Ectodermal cell (in vitro differentiated cells): ENCODE measurements around the gene F8.

Experiments used
- H3K27ac ChIP-seq: 2 replicates; pipeline ENCODE4 v1.7.0; 2013; ENCODE audit warnings: mild to moderate bottlenecking, low read depth, low read length; ENCODE audit not compliant: insufficient read depth, poor library complexity, severe bottlenecking
- H3K27me3 ChIP-seq: 2 replicates; pipeline ENCODE4 v1.7.0; 2013; ENCODE audit warnings: mild to moderate bottlenecking, low read length; ENCODE audit not compliant: insufficient read depth, control insufficient read depth, poor library complexity, severe bottlenecking
- H3K36me3 ChIP-seq: one replicate; pipeline ENCODE4 v1.7.0; 2013; ENCODE audit warnings: low read length; ENCODE audit not compliant: control insufficient read depth, insufficient read depth
- H3K4me1 ChIP-seq: one replicate; pipeline ENCODE4 v1.7.0; 2013; ENCODE audit warnings: low read length; ENCODE audit not compliant: control insufficient read depth, insufficient read depth
- H3K4me3 ChIP-seq: 2 replicates; pipeline ENCODE4 v1.7.0; 2013; ENCODE audit warnings: low read depth, low read length, control low read depth; ENCODE audit not compliant: insufficient read depth
- H3K9me3 ChIP-seq: 2 replicates; pipeline ENCODE4 v1.7.0; 2013; ENCODE audit warnings: mild to moderate bottlenecking, low read length, moderate library complexity; ENCODE audit not compliant: control insufficient read depth
- WGBS, 2 experiments: methylation state at CpG; one replicate each; pipeline ENCODE4 v1.1.7; 2013; ENCODE audit warnings: missing lambda C conversion rate in 2 of 2; 5-methylcytosine and 5-hydroxymethylcytosine counted together

F8 gene

GRCh38 chrX:155035688-155036087 lies 13.2 kb upstream of the F8 start:
- no peak overlapping the region for H3K27ac ChIP-seq
- 96% methylated on average over 4 of the region's 4 CpGs; no CpG with 5 or more reads in 1 of the 2 experiments for WGBS, 2 experiments
- no peaks in the 10 kb centered on the region for H3K4me1 ChIP-seq
- no peak overlapping the region for H3K4me3 ChIP-seq
- no peaks in the 10 kb centered on the region for H3K27me3 ChIP-seq
- no peaks in the 10 kb centered on the region for H3K9me3 ChIP-seq
- H3K36me3 ChIP-seq: no peaks in the 10 kb centered on the region

GRCh38 chrX:155031657-155032056 lies 9.1 kb upstream of the F8 start:
- Histone ChIP-seq H3K27ac (no peak overlapping the region), H3K27me3 (no peaks in the 10 kb centered on the region), H3K9me3 (no peaks in the 10 kb centered on the region), H3K4me3 (no peak overlapping the region), H3K4me1 (no peaks in the 10 kb centered on the region), H3K36me3 (no peaks in the 10 kb centered on the region)
- WGBS, 2 experiments: 93 to 94% methylated on average over 5 of the region's 5 CpGs

- WGBS, 2 experiments: 91% methylated on average over 2 of the region's 2 CpGs; no CpG with 5 or more reads in 1 of the 2 experiments
- Histone ChIP-seq H3K4me1 (no peaks in the 10 kb centered on the region), H3K9me3 (no peaks in the 10 kb centered on the region), H3K27me3 (no peaks in the 10 kb centered on the region), H3K36me3 (no peaks in the 10 kb centered on the region), H3K27ac (no peak overlapping the region), H3K4me3 (no peak overlapping the region)
Observed at GRCh38 chrX:155028877-155029291, 6.4 kb upstream of the F8 start.

GRCh38 chrX:155028129-155028528 lies 5.6 kb upstream of the F8 start:
- no peak overlapping the region for H3K27ac ChIP-seq
- H3K4me1 ChIP-seq: no peaks in the 10 kb centered on the region
- H3K27me3 ChIP-seq: no peaks in the 10 kb centered on the region
- WGBS, 2 experiments: 61 to 62% methylated on average over 2 to 3 of the region's 3 CpGs
- peak overlapping the region; percentile 66 for H3K4me3 ChIP-seq
- H3K36me3 ChIP-seq: no peaks in the 10 kb centered on the region
- no peaks in the 10 kb centered on the region for H3K9me3 ChIP-seq

DNA sequence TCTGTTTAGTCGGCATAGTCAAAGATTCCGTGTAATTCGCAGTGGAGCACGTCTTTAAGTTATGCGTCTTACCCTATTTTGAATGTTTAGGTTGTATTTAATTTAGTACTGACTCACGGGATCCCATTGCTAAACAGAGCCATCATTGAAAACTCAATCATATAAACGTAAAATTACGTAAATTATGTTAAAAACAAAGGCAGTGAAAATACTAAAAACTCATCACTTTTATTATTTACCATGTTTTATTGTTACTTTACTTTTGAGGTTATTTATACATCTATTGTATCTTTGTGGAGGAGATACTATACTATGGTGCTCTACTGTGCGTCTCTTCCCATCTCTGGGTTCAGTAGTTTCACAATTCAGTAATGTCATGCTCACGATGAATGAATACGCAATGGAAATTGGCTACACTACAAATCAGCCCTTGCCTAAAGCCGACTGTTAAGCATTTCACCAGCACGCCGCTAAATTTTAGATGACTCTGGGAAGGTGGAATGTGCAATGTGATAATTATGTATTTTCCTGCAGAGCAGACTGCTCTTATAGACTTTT lies 5.1 kb upstream of the F8 start:
- no peaks in the 10 kb centered on the region for H3K36me3 ChIP-seq
- no peaks in the 10 kb centered on the region for H3K27me3 ChIP-seq
- no peaks in the 10 kb centered on the region for H3K9me3 ChIP-seq
- peak overlapping the region; percentile 92 for H3K27ac ChIP-seq
- WGBS, 2 experiments: 21 to 25% methylated on average over 8 to 11 of the region's 14 CpGs
- no peaks in the 10 kb centered on the region for H3K4me1 ChIP-seq
- H3K4me3 ChIP-seq: peak overlapping the region; percentile 66

- H3K36me3 ChIP-seq: no peaks in the 10 kb centered on the region
- no peaks in the 10 kb centered on the region for H3K4me1 ChIP-seq
- H3K27ac ChIP-seq: peak within 1 kb of the TSS; percentile 92
- H3K4me3 ChIP-seq: peak within 1 kb of the TSS; percentile 66
- 0% methylated on average over 81 to 82 of the region's 82 CpGs for WGBS, 2 experiments
- H3K27me3 ChIP-seq: no peaks in the 10 kb centered on the region
- no peaks in the 10 kb centered on the region for H3K9me3 ChIP-seq
Observed at GRCh38 chrX:155026727-155027508, 4.4 kb upstream of the F8 start, which contains the start of gene FUNDC2. TSS of gene FUNDC2 (plus strand) at chrX:155026844. CDS start at chrX:155026939, 95 bp downstream.

- H3K9me3 ChIP-seq: no peaks in the 10 kb centered on the region
- no peaks in the 10 kb centered on the region for H3K27me3 ChIP-seq
- H3K4me3 ChIP-seq: peak overlapping the region; percentile 66
- no peaks in the 10 kb centered on the region for H3K36me3 ChIP-seq
- H3K27ac ChIP-seq: peak overlapping the region; percentile 92
- H3K4me1 ChIP-seq: no peaks in the 10 kb centered on the region
- WGBS, 2 experiments: 1% methylated on average over 15 of the region's 16 CpGs
Observed at GRCh38 chrX:155026420-155026726, 3.9 kb upstream of the F8 start.

GRCh38 chrX:155023907-155024833 lies 1.6 kb upstream of the F8 start:
- Histone ChIP-seq H3K36me3 (no peaks in the 10 kb centered on the region), H3K4me3 (no peak overlapping the region), H3K4me1 (no peaks in the 10 kb centered on the region), H3K27me3 (no peaks in the 10 kb centered on the region), H3K27ac (no peak overlapping the region), H3K9me3 (no peaks in the 10 kb centered on the region)
- 89 to 91% methylated on average over 5 to 6 of the region's 6 CpGs for WGBS, 2 experiments

GRCh38 chrX:155020591-155020990 lies 1.9 kb downstream of the F8 start:
- no peaks in the 10 kb centered on the region for H3K36me3 ChIP-seq
- no peak overlapping the region for H3K4me3 ChIP-seq
- WGBS, 2 experiments: 95 to 100% methylated on average over 2 to 3 of the region's 3 CpGs
- no peak overlapping the region for H3K27ac ChIP-seq
- no peaks in the 10 kb centered on the region for H3K4me1 ChIP-seq
- H3K9me3 ChIP-seq: no peaks in the 10 kb centered on the region
- no peaks in the 10 kb centered on the region for H3K27me3 ChIP-seq

GRCh38 chrX:155009994-155010472 lies 12.5 kb downstream of the F8 start:
- WGBS, 2 experiments: 95 to 98% methylated on average over 3 of the region's 3 CpGs
- Histone ChIP-seq H3K36me3 (no peaks in the 10 kb centered on the region), H3K4me3 (no peak overlapping the region), H3K9me3 (no peaks in the 10 kb centered on the region), H3K27me3 (no peaks in the 10 kb centered on the region), H3K4me1 (no peaks in the 10 kb centered on the region), H3K27ac (no peak overlapping the region)
